ENCODE results near the gene GLS.

GLS gene

DNA sequence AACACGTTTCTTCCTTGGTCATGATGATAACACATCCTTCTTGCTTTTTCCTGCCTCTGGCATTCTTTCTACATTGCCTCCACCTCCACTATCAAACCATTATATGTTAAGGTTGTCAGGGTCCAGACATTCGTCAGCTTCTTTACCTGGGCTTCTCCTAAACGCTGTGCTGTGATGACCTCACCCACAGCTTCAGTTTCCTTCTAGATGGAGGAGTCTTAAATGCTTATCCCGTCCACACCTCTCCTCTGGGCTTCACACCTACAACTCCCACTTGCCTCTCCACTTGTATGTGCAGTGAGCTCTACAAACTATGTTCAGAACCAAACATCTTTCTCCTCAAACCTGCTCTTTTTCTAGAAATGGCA, 134.0 kb downstream of the GLS start:
- no peak for DNase-seq (ENCODE audit: low read depth)
